Peyer's patch (tissue), 4 donors: Measurements from ENCODE around the gene ZDHHC12.

Experiments
- POLR2A ChIP-seq, 2 donors: fragments of 450-650 bp; IDR thresholded peaks; one replicate each; pipeline ENCODE4 v1.5.1; 2017; ENCODE audit warnings: antibody characterized with exemption in 2 of 2, mild to moderate bottlenecking in 2 of 2, moderate library complexity in 2 of 2
- TF ChIP-seq, protein P1 (sequence below), 6 experiments: fragments of 450-650 bp in 4 of 6; fragments of 200-600 bp in 2 of 6; sonication (generic) in 1 of 6; IDR thresholded peaks; one replicate each; pipeline ENCODE4 v1.5.1; 2017 to 2019; ENCODE audit warnings: antibody characterized with exemption in 6 of 6, mild to moderate bottlenecking in 3 of 6, moderate library complexity in 1 of 6

DNA sequence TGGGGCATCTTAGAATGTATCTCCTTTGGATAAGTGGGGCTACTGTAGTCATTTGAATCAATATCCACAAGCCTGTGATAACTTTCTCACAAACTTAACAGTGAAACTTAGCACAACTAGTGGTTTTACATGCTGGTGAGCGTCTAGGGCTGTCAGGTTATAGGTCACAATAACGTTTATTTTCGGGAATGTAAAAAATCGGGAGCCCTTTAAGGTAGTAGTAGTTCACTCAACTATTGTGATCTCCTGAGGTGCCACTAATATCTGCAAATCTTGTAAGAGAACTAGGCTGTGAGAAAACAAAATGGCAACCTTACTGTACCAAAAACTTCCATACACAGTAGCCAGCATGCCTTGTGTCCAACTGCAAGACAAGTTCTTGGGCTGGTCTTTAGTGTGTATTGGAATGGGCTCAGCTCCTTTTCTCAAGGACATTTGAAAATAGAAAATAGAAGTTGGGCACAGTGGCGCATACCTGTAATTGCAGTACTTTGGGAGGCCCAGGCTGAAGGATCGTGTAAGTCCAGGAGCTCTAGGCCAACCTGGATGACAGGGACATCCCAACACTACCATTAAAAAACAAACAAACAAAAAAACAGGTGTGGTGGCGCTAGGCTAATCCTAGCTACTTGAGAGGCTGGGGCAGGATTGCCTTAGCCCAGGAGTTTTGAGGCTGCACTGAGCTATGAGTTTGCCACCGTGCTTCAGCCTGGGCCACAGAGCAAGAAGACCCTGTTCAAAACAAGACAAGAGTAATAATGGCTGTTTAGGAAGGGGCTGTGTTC is 26.8 kb downstream of the ZDHHC12 start:
- TF ChIP-seq, protein P1, sequence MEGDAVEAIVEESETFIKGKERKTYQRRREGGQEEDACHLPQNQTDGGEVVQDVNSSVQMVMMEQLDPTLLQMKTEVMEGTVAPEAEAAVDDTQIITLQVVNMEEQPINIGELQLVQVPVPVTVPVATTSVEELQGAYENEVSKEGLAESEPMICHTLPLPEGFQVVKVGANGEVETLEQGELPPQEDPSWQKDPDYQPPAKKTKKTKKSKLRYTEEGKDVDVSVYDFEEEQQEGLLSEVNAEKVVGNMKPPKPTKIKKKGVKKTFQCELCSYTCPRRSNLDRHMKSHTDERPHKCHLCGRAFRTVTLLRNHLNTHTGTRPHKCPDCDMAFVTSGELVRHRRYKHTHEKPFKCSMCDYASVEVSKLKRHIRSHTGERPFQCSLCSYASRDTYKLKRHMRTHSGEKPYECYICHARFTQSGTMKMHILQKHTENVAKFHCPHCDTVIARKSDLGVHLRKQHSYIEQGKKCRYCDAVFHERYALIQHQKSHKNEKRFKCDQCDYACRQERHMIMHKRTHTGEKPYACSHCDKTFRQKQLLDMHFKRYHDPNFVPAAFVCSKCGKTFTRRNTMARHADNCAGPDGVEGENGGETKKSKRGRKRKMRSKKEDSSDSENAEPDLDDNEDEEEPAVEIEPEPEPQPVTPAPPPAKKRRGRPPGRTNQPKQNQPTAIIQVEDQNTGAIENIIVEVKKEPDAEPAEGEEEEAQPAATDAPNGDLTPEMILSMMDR (IDR thresholded peaks at IDR 0.05): no peak
- TF ChIP-seq POLR2A (IDR thresholded peaks at IDR 0.05): no peak
